Bronchial epithelial cell (primary cell): ENCODE results near the gene ZFAND3. TPM values are rescaled to one million over a fixed set of nuclear protein-coding genes. Genes with fewer than 3 reads are reported as not detected.

Source experiments
- DNase-seq: peaks from one replicate; pipeline ENCODE4 v3.0.0-alpha.2; 2010; ENCODE audit warnings: low read depth
- FAIRE-seq: peaks from 2 replicates; lab custom pipeline; 2011; peaks lifted over from hg19 to GRCh38; lab: Jason Lieb, UNC
- H3K27me3 ChIP-seq: 2 replicates; pipeline ENCODE4 v1.5.1; 2011; ENCODE audit warnings: low read length; ENCODE audit not compliant: control insufficient read depth, insufficient read depth
- H3K36me3 ChIP-seq: 2 replicates; pipeline ENCODE4 v1.5.1; 2011; ENCODE audit warnings: low read length; ENCODE audit not compliant: control insufficient read depth, insufficient read depth
- H3K4me3 ChIP-seq: 2 replicates; pipeline ENCODE4 v1.5.1; 2011; ENCODE audit warnings: mild to moderate bottlenecking, low read depth, low read length, control low read depth
- total RNA-seq: library from RNA; depleted of rRNA; stranded (reverse); fragments of >200 nt; gene quantifications from 2 replicates; pipeline ENCODE4 v1.2.1, GENCODE V29; 2014
- TF ChIP-seq, protein P1 (sequence below): IDR thresholded peaks from 2 replicates; pipeline ENCODE4 v1.5.1; 2011; ENCODE audit warnings: mild to moderate bottlenecking, moderate library complexity, low read length, control low read depth, inconsistent platforms; ENCODE audit not compliant: insufficient read depth, severe bottlenecking

Gene ZFAND3
- total RNA-seq, 1 donor from 2014 or later = 25.5 TPM

GRCh38 chr6:37792457-37793033 is 27.0 kb upstream of the ZFAND3 start:
- Histone ChIP-seq H3K27me3 (no peaks in the 10 kb centered on the region), H3K4me3 (no peak overlapping the region), H3K36me3 (no peaks in the 10 kb centered on the region)
- DNase-seq = no peak
- TF ChIP-seq, protein P1, sequence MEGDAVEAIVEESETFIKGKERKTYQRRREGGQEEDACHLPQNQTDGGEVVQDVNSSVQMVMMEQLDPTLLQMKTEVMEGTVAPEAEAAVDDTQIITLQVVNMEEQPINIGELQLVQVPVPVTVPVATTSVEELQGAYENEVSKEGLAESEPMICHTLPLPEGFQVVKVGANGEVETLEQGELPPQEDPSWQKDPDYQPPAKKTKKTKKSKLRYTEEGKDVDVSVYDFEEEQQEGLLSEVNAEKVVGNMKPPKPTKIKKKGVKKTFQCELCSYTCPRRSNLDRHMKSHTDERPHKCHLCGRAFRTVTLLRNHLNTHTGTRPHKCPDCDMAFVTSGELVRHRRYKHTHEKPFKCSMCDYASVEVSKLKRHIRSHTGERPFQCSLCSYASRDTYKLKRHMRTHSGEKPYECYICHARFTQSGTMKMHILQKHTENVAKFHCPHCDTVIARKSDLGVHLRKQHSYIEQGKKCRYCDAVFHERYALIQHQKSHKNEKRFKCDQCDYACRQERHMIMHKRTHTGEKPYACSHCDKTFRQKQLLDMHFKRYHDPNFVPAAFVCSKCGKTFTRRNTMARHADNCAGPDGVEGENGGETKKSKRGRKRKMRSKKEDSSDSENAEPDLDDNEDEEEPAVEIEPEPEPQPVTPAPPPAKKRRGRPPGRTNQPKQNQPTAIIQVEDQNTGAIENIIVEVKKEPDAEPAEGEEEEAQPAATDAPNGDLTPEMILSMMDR = no peak
- FAIRE-seq = no peak

- DNase-seq (no peak), FAIRE-seq (no peak)
- Histone ChIP-seq H3K4me3 (no peak overlapping the region), H3K36me3 (no peaks in the 10 kb centered on the region), H3K27me3 (no peaks in the 10 kb centered on the region)
- TF ChIP-seq, protein P1 = no peak
These were observed 26.5 kb upstream of the ZFAND3 start for GRCh38 chr6:37793067-37793466.

DNA sequence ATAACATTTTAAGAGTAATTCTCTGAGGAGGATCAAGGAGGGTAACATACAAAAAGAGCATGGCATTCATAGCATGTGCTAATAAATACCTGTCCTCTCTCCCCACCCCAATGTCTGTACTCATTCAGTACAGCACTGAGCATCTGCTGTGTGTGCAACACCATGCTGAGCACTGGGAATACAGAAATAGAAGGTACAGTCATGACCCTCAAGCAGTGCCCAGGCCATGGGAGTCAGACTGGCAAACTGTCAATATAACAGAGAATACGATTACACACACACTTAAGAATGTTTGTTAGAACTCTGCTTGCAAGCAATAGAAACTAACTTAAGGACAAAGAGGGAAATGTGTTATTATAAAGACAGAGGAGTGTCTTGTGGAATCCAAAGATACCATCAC is 24.7 kb upstream of the ZFAND3 start:
- Histone ChIP-seq H3K36me3 (no peaks in the 10 kb centered on the region), H3K27me3 (no peaks in the 10 kb centered on the region), H3K4me3 (no peak overlapping the region)
- TF ChIP-seq, protein P1 = no peak
- FAIRE-seq (no peak), DNase-seq (peak; percentile 59)

DNA sequence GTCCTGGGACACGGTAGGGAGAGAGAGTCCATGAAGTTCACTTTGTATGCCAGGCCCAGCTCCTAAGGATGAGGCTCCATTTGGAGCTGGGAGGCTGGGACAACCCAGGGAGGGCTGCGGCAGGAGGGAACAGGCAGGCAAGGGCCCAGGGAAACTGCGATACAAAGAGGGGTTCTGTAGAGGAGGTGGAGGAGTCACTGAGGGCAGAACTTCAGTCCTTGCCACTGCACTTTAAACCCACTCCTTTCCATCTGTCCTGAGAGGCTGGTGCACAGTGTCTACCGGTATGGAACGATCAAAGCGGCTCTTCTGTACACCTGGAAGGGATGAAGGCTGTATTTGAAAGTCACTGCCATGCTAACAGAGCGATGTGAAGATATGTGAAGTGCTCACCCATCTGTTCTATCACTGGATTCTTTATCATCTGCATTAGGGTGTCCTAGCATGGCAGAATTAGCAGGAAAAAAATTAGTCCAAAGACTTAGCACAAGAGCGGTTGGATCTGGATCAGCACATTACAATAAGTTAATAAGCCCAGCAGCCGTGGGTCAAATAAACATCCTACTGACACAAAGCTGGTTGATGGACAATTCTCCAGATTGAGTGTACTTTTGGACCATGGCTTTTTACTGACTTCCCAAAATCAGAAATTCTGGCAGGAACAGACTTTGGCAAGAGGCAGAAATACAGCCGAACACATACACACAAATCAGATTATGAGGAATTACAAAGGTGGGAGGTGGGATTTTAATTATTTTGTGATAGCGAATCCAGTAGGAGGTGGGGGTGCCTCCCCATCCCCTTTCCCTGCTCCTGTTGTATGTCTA is 20.9 kb upstream of the ZFAND3 start:
- FAIRE-seq (no peak), DNase-seq (no peak)
- Histone ChIP-seq H3K36me3 (no peaks in the 10 kb centered on the region), H3K4me3 (no peak overlapping the region), H3K27me3 (no peaks in the 10 kb centered on the region)
- TF ChIP-seq, protein P1 = no peak

DNA sequence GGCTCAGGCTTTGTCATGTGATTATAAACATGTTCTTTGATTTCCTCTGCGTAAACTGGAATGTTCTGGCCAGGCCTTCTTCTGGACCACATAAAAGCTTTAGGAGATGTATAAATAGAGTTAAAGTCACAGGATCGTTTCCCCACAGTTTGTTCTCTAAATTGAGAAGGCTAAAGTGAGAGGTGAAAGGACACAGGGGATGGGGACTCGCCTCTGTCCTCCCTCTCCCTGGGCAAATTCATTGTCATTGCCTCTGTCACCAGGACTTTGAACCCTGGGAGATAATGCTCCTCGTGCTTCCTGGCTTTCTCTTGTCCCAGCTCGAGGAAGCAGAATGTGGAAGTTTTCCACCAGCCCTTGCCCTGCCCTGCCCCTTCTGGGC is 20.3 kb upstream of the ZFAND3 start:
- TF ChIP-seq, protein P1 = no peak
- H3K36me3 ChIP-seq = no peaks in the 10 kb centered on the region
- H3K4me3 ChIP-seq = no peak overlapping the region
- FAIRE-seq = no peak
- no peaks in the 10 kb centered on the region for H3K27me3 ChIP-seq
- DNase-seq = no peak
